Putamen (tissue), 1 donor: ENCODE measurements around the gene CD22.

Experiments used
- DNase-seq: peaks from one replicate; pipeline ENCODE4 v3.0.0-alpha.2; 2016; ENCODE audit warnings: low spot score

The CD22 gene

GRCh38 chr19:35314031-35314430 is 15.0 kb upstream of the CD22 start:
- no peak for DNase-seq

- no peak for DNase-seq
Measured at GRCh38 chr19:35314858-35315470, 14.0 kb upstream of the CD22 start.

GRCh38 chr19:35315883-35316282 is 13.1 kb upstream of the CD22 start:
- DNase-seq: no peak

GRCh38 chr19:35316560-35316959 is 12.4 kb upstream of the CD22 start:
- no peak for DNase-seq

- no peak for DNase-seq
Measured at GRCh38 chr19:35317464-35318043, 11.4 kb upstream of the CD22 start.

GRCh38 chr19:35318679-35319448 is 10.1 kb upstream of the CD22 start:
- peak; percentile 74 for DNase-seq

GRCh38 chr19:35320065-35320713 is 8.8 kb upstream of the CD22 start:
- no peak for DNase-seq

GRCh38 chr19:35321291-35321690 is 7.7 kb upstream of the CD22 start:
- DNase-seq: no peak

GRCh38 chr19:35322014-35322413 is 7.0 kb upstream of the CD22 start:
- no peak for DNase-seq

GRCh38 chr19:35327642-35328041 is 1.3 kb upstream of the CD22 start:
- DNase-seq: no peak

- no peak for DNase-seq
Measured at GRCh38 chr19:35329323-35329722, 336 bp downstream of the CD22 start.

GRCh38 chr19:35330475-35330874 is 1.5 kb downstream of the CD22 start:
- DNase-seq: no peak

GRCh38 chr19:35331551-35332214 is 2.7 kb downstream of the CD22 start:
- no peak for DNase-seq

- DNase-seq: no peak
Measured at GRCh38 chr19:35332817-35333216, 3.8 kb downstream of the CD22 start.

- DNase-seq: no peak
Measured at GRCh38 chr19:35334144-35334753, 5.3 kb downstream of the CD22 start.

GRCh38 chr19:35336166-35336955 is 7.4 kb downstream of the CD22 start:
- no peak for DNase-seq

GRCh38 chr19:35337097-35337983 is 8.4 kb downstream of the CD22 start:
- DNase-seq: no peak

- no peak for DNase-seq
Measured at GRCh38 chr19:35337984-35338296, 9.0 kb downstream of the CD22 start.

GRCh38 chr19:35340431-35340830 is 11.4 kb downstream of the CD22 start:
- no peak for DNase-seq

- DNase-seq: no peak
Measured at GRCh38 chr19:35341006-35341405, 12.0 kb downstream of the CD22 start.
